MCF 10A (cell line): Measurements from ENCODE around the gene NEAT1. TPM values are rescaled to one million over a fixed set of nuclear protein-coding genes. Genes with fewer than 3 reads are reported as not detected.

ENCODE experiments used
- BruUV-seq: library from RNA; stranded (reverse); fragments of 400-500 nt; replicated peaks from 2 replicates; lab custom pipeline; 2021; lab: Mats Ljungman, UMichigan
- CTCF ChIA-PET: fragments of 300-600 bp; sonication (Branson Sonifier 250); formaldehyde crosslinking; extraction: SDS; loops from one replicate; lab custom pipeline; 2021; ENCODE audit warnings: antibody characterized with exemption, inconsistent platforms; lab: Yijun Ruan, JAX
- POLR2A ChIA-PET: fragments of 300-600, 350-650 bp; sonication (Branson Sonifier 250); formaldehyde crosslinking; extraction: SDS; loops from one replicate; lab custom pipeline; 2020; ENCODE audit warnings: antibody characterized with exemption, inconsistent platforms; lab: Yijun Ruan, JAX
- DNase-seq: peaks from one replicate; pipeline ENCODE4 v3.0.0-alpha.2; 2018; ENCODE audit not compliant: unreplicated experiment
- H3K27ac Mint-ChIP-seq: one replicate; pipeline ENCODE4 v1.8.0; 2022; ENCODE audit warnings: mild to moderate bottlenecking, low read depth, mixed read lengths; ENCODE audit not compliant: unreplicated experiment
- H3K27me3 Mint-ChIP-seq: one replicate; pipeline ENCODE4 v1.8.0; 2022; ENCODE audit warnings: mixed read lengths; ENCODE audit not compliant: insufficient read depth, unreplicated experiment
- H3K36me3 Mint-ChIP-seq: one replicate; pipeline ENCODE4 v1.8.0; 2022; ENCODE audit warnings: mild to moderate bottlenecking, moderate library complexity, mixed read lengths; ENCODE audit not compliant: insufficient read depth, unreplicated experiment
- H3K4me1 Mint-ChIP-seq: one replicate; pipeline ENCODE4 v1.8.0; 2022; ENCODE audit warnings: mixed read lengths; ENCODE audit not compliant: insufficient read depth, unreplicated experiment
- H3K4me3 Mint-ChIP-seq: one replicate; pipeline ENCODE4 v1.8.0; 2022; ENCODE audit warnings: mild to moderate bottlenecking, moderate library complexity, mixed read lengths; ENCODE audit not compliant: unreplicated experiment
- H3K9me3 Mint-ChIP-seq: one replicate; pipeline ENCODE4 v1.8.0; 2022; ENCODE audit warnings: mixed read lengths; ENCODE audit not compliant: unreplicated experiment
- intact Hi-C: fragments of 100-400 bp; cut with micrococcal nuclease; formaldehyde crosslinking; loops from 2 replicates; pipeline ENCODE4 v1.14.1; 2022
- total RNA-seq: library from RNA; stranded (reverse); gene quantifications from 2 replicates; pipeline ENCODE4 v1.2.3, GENCODE V29; 2022
- TF ChIP-seq, protein P1 (sequence below): fragments of 200-600 bp; IDR thresholded peaks from one replicate; pipeline ENCODE4 v1.8.0; 2022; ENCODE audit warnings: antibody characterized with exemption, mild to moderate bottlenecking; ENCODE audit not compliant: unreplicated experiment

Gene NEAT1
- total RNA-seq, 1 experiment from 2014 or later: 1,026 TPM

DNA sequence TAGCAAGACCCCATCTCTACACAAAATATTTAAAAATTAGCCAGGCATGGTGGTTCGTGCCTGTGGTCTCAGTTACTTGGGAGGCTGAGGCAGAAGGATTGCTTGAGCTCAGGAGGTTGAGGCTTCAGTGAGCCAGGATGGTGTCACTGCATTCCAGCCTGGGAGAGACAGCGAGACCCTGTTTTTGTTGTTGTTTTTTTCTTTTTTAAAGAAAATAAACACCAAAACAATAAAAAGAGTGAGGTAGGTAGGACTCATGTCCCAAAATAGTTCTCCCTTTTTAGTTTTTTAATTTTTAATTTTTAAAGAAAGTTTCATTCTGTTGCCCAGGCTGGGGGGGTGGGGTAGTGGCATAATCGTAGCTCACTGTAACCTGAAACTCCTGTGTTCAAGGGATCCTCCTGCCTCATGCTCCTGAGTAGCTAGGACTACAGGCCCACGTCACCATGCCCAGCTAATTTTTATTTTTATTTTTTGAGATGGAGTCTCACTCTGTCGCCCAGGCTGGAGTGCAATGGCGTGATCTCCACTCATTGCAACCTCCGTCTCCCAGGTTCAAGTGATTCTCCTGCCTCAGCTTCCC, 50.8 kb downstream of the NEAT1 start:
- no peak for DNase-seq
- no peak overlapping the region for H3K4me3 Mint-ChIP-seq

DNA sequence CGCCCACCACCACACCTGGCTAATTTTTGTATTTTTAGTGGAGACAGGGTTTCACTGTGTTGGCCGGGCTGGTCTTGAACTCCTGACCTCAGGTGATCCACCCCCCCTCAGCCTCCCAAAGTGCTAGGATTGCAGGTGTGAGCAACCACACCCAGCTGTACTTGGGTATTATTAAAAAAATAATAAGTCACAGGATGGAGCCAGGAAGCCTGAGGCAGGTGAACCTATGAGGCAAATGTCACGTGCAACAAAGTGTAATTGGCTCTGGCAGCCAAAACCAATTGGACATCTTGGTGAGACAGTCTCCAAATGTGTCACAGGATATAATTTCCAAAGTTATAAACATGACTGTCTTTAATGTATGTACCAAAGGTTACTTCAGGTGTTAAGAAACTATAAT, 52.3 kb downstream of the NEAT1 start:
- peak overlapping the region; percentile 12 for H3K4me3 Mint-ChIP-seq
- DNase-seq: no peak
- POLR2A ChIA-PET: interaction anchor here (0.7 to 20.2 kb wide), 5 partner anchors 17 to 54 kb away, joined by 3 to 2284 read pairs (median 81); partner anchors contain the start of genes MALAT1 and NEAT1

More for the DNA sequence above, 50.8 kb downstream of the NEAT1 start:
- no TSS peak for BruUV-seq
- H3K27me3 Mint-ChIP-seq: no peaks in the 10 kb centered on the region
- no peaks in the 10 kb centered on the region for H3K9me3 Mint-ChIP-seq
- H3K27ac Mint-ChIP-seq: peak overlapping the region; percentile 97
- POLR2A ChIA-PET: interaction anchor here (0.6 to 20.2 kb wide), 11 partner anchors 8 to 99 kb away, joined by 3 to 2284 read pairs (median 8); partner anchors contain the start of genes FAM89B, MALAT1, NEAT1 and SLC25A45
- CTCF ChIA-PET: interaction anchor here (0.6 to 2.5 kb wide), 4 partner anchors 24 to 42 kb away, joined by 3 to 10 read pairs (median 6); no protein-coding TSS in a partner anchor
- intact Hi-C loops: no loop called here
- peaks cover 16% of the 10 kb centered on the region for H3K4me1 Mint-ChIP-seq
- TF ChIP-seq, protein P1, sequence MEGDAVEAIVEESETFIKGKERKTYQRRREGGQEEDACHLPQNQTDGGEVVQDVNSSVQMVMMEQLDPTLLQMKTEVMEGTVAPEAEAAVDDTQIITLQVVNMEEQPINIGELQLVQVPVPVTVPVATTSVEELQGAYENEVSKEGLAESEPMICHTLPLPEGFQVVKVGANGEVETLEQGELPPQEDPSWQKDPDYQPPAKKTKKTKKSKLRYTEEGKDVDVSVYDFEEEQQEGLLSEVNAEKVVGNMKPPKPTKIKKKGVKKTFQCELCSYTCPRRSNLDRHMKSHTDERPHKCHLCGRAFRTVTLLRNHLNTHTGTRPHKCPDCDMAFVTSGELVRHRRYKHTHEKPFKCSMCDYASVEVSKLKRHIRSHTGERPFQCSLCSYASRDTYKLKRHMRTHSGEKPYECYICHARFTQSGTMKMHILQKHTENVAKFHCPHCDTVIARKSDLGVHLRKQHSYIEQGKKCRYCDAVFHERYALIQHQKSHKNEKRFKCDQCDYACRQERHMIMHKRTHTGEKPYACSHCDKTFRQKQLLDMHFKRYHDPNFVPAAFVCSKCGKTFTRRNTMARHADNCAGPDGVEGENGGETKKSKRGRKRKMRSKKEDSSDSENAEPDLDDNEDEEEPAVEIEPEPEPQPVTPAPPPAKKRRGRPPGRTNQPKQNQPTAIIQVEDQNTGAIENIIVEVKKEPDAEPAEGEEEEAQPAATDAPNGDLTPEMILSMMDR: no peak
- peaks cover 5% of the 10 kb centered on the region for H3K36me3 Mint-ChIP-seq

DNA sequence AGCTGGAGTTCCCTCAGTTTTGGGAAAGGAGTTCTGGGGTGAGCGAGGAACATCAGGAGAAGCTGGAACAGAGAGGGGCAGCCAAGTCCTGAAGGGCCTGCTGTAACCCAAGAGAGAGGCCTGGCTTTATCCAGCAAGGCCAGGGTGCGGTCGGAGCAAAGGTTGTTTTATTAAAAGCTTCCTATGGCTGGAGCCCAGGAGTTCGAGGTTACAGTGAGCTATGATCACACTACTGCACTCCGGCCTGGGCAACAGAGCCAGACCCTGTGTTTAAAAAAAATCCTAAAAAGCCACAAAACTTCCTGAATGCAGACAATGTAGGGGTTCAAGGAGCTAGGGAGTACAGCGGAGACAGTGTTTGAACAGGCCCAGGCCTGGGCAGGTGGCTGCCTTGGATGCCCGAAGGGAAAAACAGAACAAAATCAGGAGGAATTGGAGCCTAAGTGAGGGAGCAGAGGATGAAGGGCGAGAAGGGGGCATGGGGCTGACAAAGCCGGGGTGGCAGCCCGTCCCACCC, 54.1 kb downstream of the NEAT1 start:
- no peak for DNase-seq
- H3K4me3 Mint-ChIP-seq: peak overlapping the region; percentile 95
- TF ChIP-seq, protein P1: no peak
- ChIA-PET POLR2A (interaction anchor here (0.9 to 20.2 kb wide), 11 partner anchors 16 to 494 kb away, joined by 3 to 2284 read pairs (median 17); partner anchors contain the start of genes MALAT1 and NEAT1), CTCF (interaction anchor here (0.6 to 2.8 kb wide), 9 partner anchors 11 to 33 kb away, joined by 3 to 17 read pairs (median 6); no protein-coding TSS in a partner anchor)
- H3K9me3 Mint-ChIP-seq: no peaks in the 10 kb centered on the region
- TSS peak; percentile 89 for BruUV-seq
- peak overlapping the region; percentile 95 for H3K27ac Mint-ChIP-seq
- H3K36me3 Mint-ChIP-seq: peaks cover 5% of the 10 kb centered on the region
- intact Hi-C loops: loop anchor here (2.0 kb wide), 1 partner anchor 20 kb away; no protein-coding TSS in a partner anchor
- peaks cover 22% of the 10 kb centered on the region for H3K4me1 Mint-ChIP-seq
- no peaks in the 10 kb centered on the region for H3K27me3 Mint-ChIP-seq

More for the DNA sequence above, 52.3 kb downstream of the NEAT1 start:
- no TSS peak for BruUV-seq
- intact Hi-C loops: no loop called here
- TF ChIP-seq, protein P1: no peak
- Mint-ChIP-seq H3K27ac (no peak overlapping the region), H3K27me3 (no peaks in the 10 kb centered on the region), H3K36me3 (peaks cover 5% of the 10 kb centered on the region), H3K4me1 (peaks cover 18% of the 10 kb centered on the region), H3K9me3 (no peaks in the 10 kb centered on the region)
- CTCF ChIA-PET: interaction anchor here (0.7 to 2.5 kb wide), 3 partner anchors 13 to 57 kb away, joined by 3 to 17 read pairs (median 9); no protein-coding TSS in a partner anchor
